ENCODE data around the gene TMEM263.

- TF ChIP-seq ZBTB2 (IDR thresholded peaks at IDR 0.05), result no peak
- no peak for TF ChIP-seq PATZ1 (CRISPR knock-in tag; IDR thresholded peaks at IDR 0.05; ENCODE audit: borderline replicate concordance)
- no peak for TF ChIP-seq ASH1L (IDR thresholded peaks at IDR 0.05; ENCODE audit: borderline replicate concordance, low read depth, partially characterized antibody)
- no peak for TF ChIP-seq NFRKB (IDR thresholded peaks at IDR 0.05; ENCODE audit: low read depth)
- TF ChIP-seq ZNF274 (IDR thresholded peaks at IDR 0.05; ENCODE audit: borderline replicate concordance, low read depth, low read length), result no peak
- TF ChIP-seq CHD1 (IDR thresholded peaks at IDR 0.05; ENCODE audit: low read length), result no peak
- no peak for TF ChIP-seq E2F4 (CRISPR knock-in tag; IDR thresholded peaks at IDR 0.05; ENCODE audit: low read depth)
- no peak for TF ChIP-seq FOXP1 (CRISPR knock-in tag; IDR thresholded peaks at IDR 0.05)
- no peak for TF ChIP-seq CTCF (IDR thresholded peaks at IDR 0.05 in 2 of 3, conservative IDR thresholded peaks at IDR 0.05 in 1 of 3; ENCODE audit: insufficient read depth in 2 of 3, low read depth in 1 of 3, low read length in 3 of 3)
- 0 out of 2 replicates have a peak, but pooled peaks have one; percentile 35 for TF ChIP-seq MYNN (IDR thresholded peaks at IDR 0.05)
- no peak for TF ChIP-seq MYNN (CRISPR knock-in tag; IDR thresholded peaks at IDR 0.05)
Observed at GRCh38 chr12:106942775-106943174, 12.9 kb upstream of the TMEM263 start.
